Measurements from ENCODE around the gene CAMSAP3. TPM values are rescaled to one million over a fixed set of nuclear protein-coding genes. Genes with fewer than 3 reads are reported as not detected.
A peak's percentile ranks its signal among the peaks of the same experiment; 100 is the strongest.

The CAMSAP3 gene
- total RNA-seq, 3 donors from 2014 or later: 5.6 to 14.2 TPM; not detected in 1

GRCh38 chr19:7602240-7602934 lies 6.7 kb downstream of the CAMSAP3 start:
- intact Hi-C loops (cut with DNase I; ENCODE audit: low total_unique reads): no loop called here
- Histone ChIP-seq H3K27me3 (no peaks in the 10 kb centered on the region), H3K36me3 (no peaks in the 10 kb centered on the region), H3K27ac (peak overlapping the region; percentile 52 to 62), H3K9me3 (no peaks in the 10 kb centered on the region), H3K4me1 (no peaks in the 10 kb centered on the region), H3K4me3 (peak overlapping the region in 1 of 3 donors; percentile 2)
- DNase-seq (ENCODE audit: low spot score in 2 of 2): no peak
- no peak for TF ChIP-seq POLR2A (IDR thresholded peaks at IDR 0.05)
- no peak for TF ChIP-seq CTCF (IDR thresholded peaks at IDR 0.05)
- no peak for TF ChIP-seq POLR2AphosphoS5 (IDR thresholded peaks at IDR 0.05)

- peak overlapping the region; percentile 52 to 62 for H3K27ac ChIP-seq
- intact Hi-C loops (cut with DNase I; ENCODE audit: low total_unique reads): no loop called here
- H3K27me3 ChIP-seq: no peaks in the 10 kb centered on the region
Measured at GRCh38 chr19:7602935-7603497, 7.4 kb downstream of the CAMSAP3 start.

GRCh38 chr19:7603919-7604318 lies 8.3 kb downstream of the CAMSAP3 start:
- no peak for TF ChIP-seq POLR2A (IDR thresholded peaks at IDR 0.05)
- no peak for TF ChIP-seq POLR2AphosphoS5 (IDR thresholded peaks at IDR 0.05)
- TF ChIP-seq CTCF (IDR thresholded peaks at IDR 0.05): no peak
- H3K27ac ChIP-seq: no peak overlapping the region
- H3K36me3 ChIP-seq: no peaks in the 10 kb centered on the region
- intact Hi-C loops (cut with DNase I; ENCODE audit: low total_unique reads): no loop called here
- no peaks in the 10 kb centered on the region for H3K4me1 ChIP-seq
- H3K4me3 ChIP-seq: no peak overlapping the region
- no peaks in the 10 kb centered on the region for H3K27me3 ChIP-seq
- H3K9me3 ChIP-seq: no peaks in the 10 kb centered on the region
- no peak for DNase-seq (ENCODE audit: low spot score in 2 of 2)

More at GRCh38 chr19:7602935-7603497, 7.4 kb downstream of the CAMSAP3 start:
- DNase-seq (ENCODE audit: low spot score in 2 of 2): no peak
- Histone ChIP-seq H3K4me1 (no peaks in the 10 kb centered on the region), H3K36me3 (no peaks in the 10 kb centered on the region), H3K9me3 (no peaks in the 10 kb centered on the region), H3K4me3 (peak overlapping the region in 1 of 3 donors; percentile 2)
- TF ChIP-seq POLR2AphosphoS5 (IDR thresholded peaks at IDR 0.05): no peak
- no peak for TF ChIP-seq POLR2A (IDR thresholded peaks at IDR 0.05)
- no peak for TF ChIP-seq CTCF (IDR thresholded peaks at IDR 0.05)

- no peak overlapping the region for H3K27ac ChIP-seq
- TF ChIP-seq POLR2AphosphoS5 (IDR thresholded peaks at IDR 0.05) (no peak), CTCF (IDR thresholded peaks at IDR 0.05) (no peak), POLR2A (IDR thresholded peaks at IDR 0.05) (no peak)
- no peak overlapping the region for H3K4me3 ChIP-seq
Measured at GRCh38 chr19:7605490-7606222, 10.0 kb downstream of the CAMSAP3 start.

GRCh38 chr19:7606289-7606688 lies 10.6 kb downstream of the CAMSAP3 start:
- TF ChIP-seq CTCF (IDR thresholded peaks at IDR 0.05) (no peak), POLR2AphosphoS5 (IDR thresholded peaks at IDR 0.05) (no peak), POLR2A (IDR thresholded peaks at IDR 0.05) (no peak)
- no peaks in the 10 kb centered on the region for H3K36me3 ChIP-seq
- intact Hi-C loops (cut with DNase I; ENCODE audit: low total_unique reads): no loop called here
- H3K9me3 ChIP-seq: no peaks in the 10 kb centered on the region
- no peaks in the 10 kb centered on the region for H3K27me3 ChIP-seq
- no peak for DNase-seq (ENCODE audit: low spot score in 2 of 2)
- no peak overlapping the region for H3K4me3 ChIP-seq
- no peaks in the 10 kb centered on the region for H3K4me1 ChIP-seq
- H3K27ac ChIP-seq: no peak overlapping the region

More at GRCh38 chr19:7605490-7606222, 10.0 kb downstream of the CAMSAP3 start:
- H3K9me3 ChIP-seq: no peaks in the 10 kb centered on the region
- no peaks in the 10 kb centered on the region for H3K4me1 ChIP-seq
- no peaks in the 10 kb centered on the region for H3K36me3 ChIP-seq
- DNase-seq (ENCODE audit: low spot score in 2 of 2): no peak
- intact Hi-C loops (cut with DNase I; ENCODE audit: low total_unique reads): no loop called here
- no peaks in the 10 kb centered on the region for H3K27me3 ChIP-seq
